Memory B cell (primary cell): ENCODE data around the gene KIF26A.

Experiments used
- ATAC-seq: fragments of 150-1000 bp; cut with Tn5 transposase; 2 replicates; pipeline ENCODE4 v1.10.0; 2021; ENCODE audit warnings: low read depth, mild to moderate bottlenecking, moderate library complexity
- DNase-seq, 2 donors: peaks; one replicate each; pipeline ENCODE4 v3.0.0; 2022; ENCODE audit warnings: low spot score in 2 of 2
- H3K27ac Mint-ChIP-seq: one replicate; pipeline ENCODE4 v1.8.0; 2022; ENCODE audit warnings: mild to moderate bottlenecking, moderate library complexity, mixed read lengths
- H3K27me3 Mint-ChIP-seq: one replicate; pipeline ENCODE4 v1.8.0; 2022; ENCODE audit warnings: mixed read lengths
- H3K36me3 Mint-ChIP-seq: one replicate; pipeline ENCODE4 v1.8.0; 2022; ENCODE audit warnings: mild to moderate bottlenecking, mixed read lengths
- H3K4me1 Mint-ChIP-seq: one replicate; pipeline ENCODE4 v1.8.0; 2022; ENCODE audit warnings: mixed read lengths
- H3K4me3 Mint-ChIP-seq: one replicate; pipeline ENCODE4 v1.8.0; 2022; ENCODE audit warnings: mild to moderate bottlenecking, moderate library complexity, mixed read lengths
- H3K9me3 Mint-ChIP-seq: one replicate; pipeline ENCODE4 v1.8.0; 2022; ENCODE audit warnings: mixed read lengths

Gene KIF26A

DNA sequence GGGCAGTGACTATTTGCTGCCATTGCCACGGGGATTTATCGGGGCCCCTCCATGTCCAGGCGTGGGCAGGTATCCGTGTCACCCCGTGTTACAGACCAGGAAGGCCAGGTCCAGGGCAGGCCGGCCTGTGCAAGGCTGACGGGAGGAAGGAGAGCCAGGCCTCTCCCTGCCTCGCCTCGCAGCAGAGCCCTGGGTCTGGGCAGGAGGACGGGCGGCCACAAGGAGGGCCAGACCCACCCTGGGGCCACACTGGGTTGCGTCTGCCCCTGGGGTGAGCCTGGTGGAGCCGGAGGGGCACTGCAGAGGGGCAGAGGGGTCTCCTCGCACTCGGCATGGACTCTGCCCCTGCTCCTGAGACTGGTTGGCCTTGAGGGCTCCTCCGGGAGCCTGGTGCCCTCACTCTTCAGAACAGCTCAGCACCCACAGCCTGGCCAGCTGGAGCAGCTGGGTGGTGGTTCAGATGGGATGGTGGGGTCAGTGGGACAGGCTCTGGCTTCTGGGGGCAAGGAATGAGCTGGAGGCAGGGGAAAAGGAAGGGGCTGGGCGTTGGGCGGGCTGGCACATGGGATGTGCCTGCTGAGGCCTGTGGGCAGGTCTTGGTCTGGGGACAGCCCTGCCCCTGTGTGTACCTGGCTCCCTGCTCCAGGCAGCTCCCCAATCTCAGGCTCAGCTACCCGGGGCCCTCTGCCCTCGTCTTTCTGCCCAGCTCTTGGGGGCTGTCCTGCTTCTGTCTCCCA lies 53.9 kb downstream of the KIF26A start:
- Mint-ChIP-seq H3K27ac (no peak overlapping the region), H3K36me3 (no peaks in the 10 kb centered on the region), H3K4me1 (peaks cover 6% of the 10 kb centered on the region), H3K27me3 (no peaks in the 10 kb centered on the region), H3K9me3 (no peaks in the 10 kb centered on the region), H3K4me3 (no peak overlapping the region)
- no peak for DNase-seq
- no peak for ATAC-seq

DNA sequence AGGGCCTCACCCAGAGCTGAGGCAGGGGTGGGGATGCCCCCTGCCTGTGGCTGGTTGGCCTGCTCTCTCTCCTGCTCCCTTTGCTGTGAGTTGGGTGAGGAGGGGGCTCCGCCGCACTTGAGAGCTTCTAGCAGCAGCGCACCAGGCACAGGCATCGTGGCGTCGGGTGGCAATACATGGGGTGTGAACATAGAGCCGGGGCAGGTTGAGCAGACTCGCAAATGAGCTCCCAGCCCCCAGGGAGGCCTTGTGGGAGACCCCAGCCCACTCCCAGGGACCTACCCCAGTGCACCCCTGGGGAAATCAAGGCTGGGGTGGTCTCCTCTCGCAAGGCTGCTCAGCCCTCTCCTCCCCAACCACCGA lies 54.5 kb downstream of the KIF26A start:
- H3K27me3 Mint-ChIP-seq: no peaks in the 10 kb centered on the region
- no peak overlapping the region for H3K4me3 Mint-ChIP-seq
- H3K27ac Mint-ChIP-seq: no peak overlapping the region
- ATAC-seq (no peak), DNase-seq (no peak)
- H3K9me3 Mint-ChIP-seq: no peaks in the 10 kb centered on the region
- no peaks in the 10 kb centered on the region for H3K36me3 Mint-ChIP-seq
- peaks cover 6% of the 10 kb centered on the region for H3K4me1 Mint-ChIP-seq

DNA sequence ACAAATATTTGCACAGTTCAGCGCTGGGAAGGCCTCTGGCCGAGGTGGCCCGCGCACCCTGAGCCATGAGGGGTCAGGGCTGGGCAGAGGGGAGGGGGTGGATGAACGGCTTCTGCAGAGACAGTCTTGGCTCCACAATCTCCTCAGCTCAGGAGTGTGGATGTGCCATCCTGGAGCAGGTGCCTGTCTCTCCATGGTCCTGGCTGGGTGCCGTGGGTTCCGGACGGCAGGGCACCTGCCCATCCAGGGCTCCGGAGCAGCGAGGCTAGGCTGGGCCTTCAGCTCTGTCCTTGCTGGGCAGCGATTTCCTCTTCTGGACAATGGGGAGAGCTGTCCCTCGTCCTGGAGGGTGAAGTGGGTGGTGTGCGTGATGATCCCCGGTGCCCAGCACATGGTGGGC lies 55.6 kb downstream of the KIF26A start:
- Mint-ChIP-seq H3K9me3 (no peaks in the 10 kb centered on the region), H3K27ac (no peak overlapping the region), H3K4me1 (peaks cover 6% of the 10 kb centered on the region), H3K4me3 (no peak overlapping the region), H3K36me3 (no peaks in the 10 kb centered on the region), H3K27me3 (no peaks in the 10 kb centered on the region)
- DNase-seq: no peak
- no peak for ATAC-seq

DNA sequence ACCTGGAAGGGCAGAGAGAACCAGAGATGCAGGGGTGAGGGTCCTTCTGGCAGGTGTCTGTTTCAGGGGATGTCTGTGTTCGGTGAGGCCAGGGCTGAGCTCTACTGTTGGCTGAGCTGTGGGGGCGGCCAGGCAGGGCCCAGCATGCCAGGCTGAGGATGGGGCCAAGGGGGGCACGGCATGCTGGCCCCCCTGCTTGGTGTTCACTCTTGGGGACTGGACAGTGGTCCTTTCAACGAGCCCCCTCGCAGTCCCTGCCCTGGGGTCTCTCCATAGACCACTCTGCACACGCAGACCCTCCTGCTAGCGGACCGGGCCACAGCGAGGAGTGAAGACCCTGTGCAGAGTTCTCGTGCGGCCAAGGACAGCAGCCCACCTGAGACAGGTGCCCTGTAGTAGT lies 56.3 kb downstream of the KIF26A start:
- Mint-ChIP-seq H3K36me3 (no peaks in the 10 kb centered on the region), H3K27me3 (no peaks in the 10 kb centered on the region), H3K9me3 (no peaks in the 10 kb centered on the region), H3K4me1 (peaks cover 6% of the 10 kb centered on the region), H3K4me3 (no peak overlapping the region), H3K27ac (no peak overlapping the region)
- ATAC-seq (no peak), DNase-seq (no peak)

DNA sequence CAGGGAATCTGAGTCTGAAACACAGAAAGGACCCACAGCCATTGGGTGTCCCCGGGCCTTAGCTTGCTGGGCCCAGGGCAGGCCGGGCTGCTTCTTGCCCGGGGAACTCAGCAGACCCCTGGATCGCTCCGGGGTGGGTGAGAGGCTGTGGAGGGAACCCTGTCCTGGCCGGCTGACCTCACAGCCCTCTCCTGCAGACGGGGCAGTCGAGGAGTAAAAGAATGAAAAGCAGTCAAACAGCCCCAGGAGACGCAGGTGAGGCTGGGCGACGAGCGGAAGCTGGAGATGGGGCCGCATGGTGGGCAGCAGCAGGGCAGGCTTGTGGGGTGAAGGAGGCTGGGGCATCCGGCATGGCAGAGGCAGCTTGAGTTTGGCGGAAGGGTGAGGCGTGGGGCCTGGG lies 57.0 kb downstream of the KIF26A start:
- no peaks in the 10 kb centered on the region for H3K36me3 Mint-ChIP-seq
- H3K4me1 Mint-ChIP-seq: peaks cover 6% of the 10 kb centered on the region
- no peak overlapping the region for H3K27ac Mint-ChIP-seq
- no peak overlapping the region for H3K4me3 Mint-ChIP-seq
- no peaks in the 10 kb centered on the region for H3K27me3 Mint-ChIP-seq
- H3K9me3 Mint-ChIP-seq: no peaks in the 10 kb centered on the region
- ATAC-seq (no peak), DNase-seq (no peak)

DNA sequence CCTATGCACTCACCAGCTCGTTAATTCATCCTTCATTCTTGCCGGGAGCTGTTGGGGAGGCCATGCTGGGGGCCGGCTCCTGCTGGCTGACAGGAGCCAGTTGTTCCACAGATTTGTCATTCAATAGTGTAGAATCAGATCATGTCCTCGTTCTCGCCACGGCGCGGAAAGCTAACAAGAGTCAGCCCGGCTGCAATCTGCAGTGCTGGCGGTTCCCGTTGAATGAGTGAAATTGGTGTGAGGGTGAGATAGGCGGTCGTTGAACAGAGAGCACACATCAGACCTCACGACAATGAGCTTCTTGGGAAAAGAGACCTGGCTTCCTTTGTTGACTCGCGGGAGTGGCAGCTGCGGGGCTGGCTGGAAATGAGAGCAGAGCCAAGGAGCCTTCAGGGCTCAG lies 57.5 kb downstream of the KIF26A start:
- no peak for DNase-seq
- no peak overlapping the region for H3K4me3 Mint-ChIP-seq
- no peaks in the 10 kb centered on the region for H3K36me3 Mint-ChIP-seq
- no peak for ATAC-seq
- H3K27me3 Mint-ChIP-seq: no peaks in the 10 kb centered on the region
- no peaks in the 10 kb centered on the region for H3K9me3 Mint-ChIP-seq
- H3K27ac Mint-ChIP-seq: no peak overlapping the region
- peaks cover 6% of the 10 kb centered on the region for H3K4me1 Mint-ChIP-seq

DNA sequence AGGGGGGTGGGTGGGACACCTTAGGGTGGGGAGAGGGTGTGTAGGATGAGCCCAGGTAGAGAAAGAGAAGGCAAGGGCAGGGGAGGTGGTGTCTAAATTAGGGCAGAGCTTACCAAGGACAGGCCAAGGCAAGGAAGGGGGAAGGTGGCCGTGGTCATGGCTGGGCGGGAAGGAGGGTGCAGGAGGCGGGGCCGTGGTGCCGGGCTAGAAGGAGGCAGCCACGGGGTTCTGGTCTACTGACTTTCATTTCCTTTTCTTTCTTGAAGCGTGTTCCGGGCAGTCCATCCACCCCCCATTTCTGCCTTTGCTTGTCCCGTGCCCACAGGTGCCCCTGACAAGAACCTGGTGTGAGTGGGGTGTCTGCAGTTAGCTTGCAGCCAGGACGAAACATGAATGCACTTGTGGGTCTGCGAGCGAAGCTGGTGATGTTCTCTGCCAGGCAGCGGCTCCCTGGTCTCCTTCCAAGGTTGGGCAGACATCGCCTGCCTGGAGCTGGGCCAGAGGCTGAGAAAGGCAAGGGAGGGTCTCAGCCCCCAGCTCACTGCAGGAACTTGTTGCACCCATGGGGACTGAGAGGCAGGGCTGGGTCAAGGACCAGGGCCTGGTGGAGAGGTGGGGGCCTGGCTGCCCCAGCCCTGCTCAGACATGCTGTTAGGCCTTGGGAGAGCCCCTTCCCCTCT lies 58.2 kb downstream of the KIF26A start:
- H3K9me3 Mint-ChIP-seq: no peaks in the 10 kb centered on the region
- no peaks in the 10 kb centered on the region for H3K36me3 Mint-ChIP-seq
- DNase-seq: no peak
- no peaks in the 10 kb centered on the region for H3K27me3 Mint-ChIP-seq
- peaks cover 6% of the 10 kb centered on the region for H3K4me1 Mint-ChIP-seq
- ATAC-seq: peak; percentile 60
- no peak overlapping the region for H3K4me3 Mint-ChIP-seq
- H3K27ac Mint-ChIP-seq: no peak overlapping the region

DNA sequence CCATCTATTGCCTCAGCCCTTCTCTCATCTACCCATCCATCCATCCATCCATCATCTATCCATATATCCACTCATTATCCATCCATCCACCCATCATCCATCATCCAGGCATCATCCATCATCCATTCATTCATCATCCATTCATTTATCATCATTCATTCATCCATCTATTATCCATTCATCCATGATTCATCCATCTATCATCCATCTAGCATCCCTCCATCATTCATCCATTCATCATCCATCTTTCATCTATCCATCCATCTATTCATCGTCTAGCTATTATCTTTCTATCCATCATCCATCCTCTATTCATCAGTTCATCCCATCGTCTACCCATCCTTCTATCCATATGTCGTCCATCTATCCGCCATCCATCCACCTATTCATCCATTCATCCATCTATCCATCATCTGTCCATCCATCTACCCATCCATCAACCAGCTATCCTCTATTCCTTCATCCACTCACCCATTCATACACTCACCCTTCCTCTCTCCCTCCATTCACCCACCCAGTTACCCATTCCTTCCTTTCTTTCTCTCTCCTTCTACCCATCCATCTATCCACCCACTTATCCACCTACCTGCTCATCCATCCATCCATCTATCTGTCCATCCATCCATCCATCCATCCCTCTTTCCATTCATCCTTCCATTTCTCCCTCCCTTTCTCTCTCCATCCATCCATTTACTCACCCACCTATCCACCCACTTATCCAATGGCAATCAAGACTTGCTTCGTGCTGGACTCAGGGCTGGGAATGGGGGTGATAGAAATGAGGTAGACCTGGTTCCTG lies 59.3 kb downstream of the KIF26A start:
- DNase-seq (no peak), ATAC-seq (no peak)
- peaks cover 6% of the 10 kb centered on the region for H3K4me1 Mint-ChIP-seq
- H3K9me3 Mint-ChIP-seq: no peaks in the 10 kb centered on the region
- H3K4me3 Mint-ChIP-seq: no peak overlapping the region
- H3K36me3 Mint-ChIP-seq: no peaks in the 10 kb centered on the region
- no peak overlapping the region for H3K27ac Mint-ChIP-seq
- H3K27me3 Mint-ChIP-seq: no peaks in the 10 kb centered on the region

DNA sequence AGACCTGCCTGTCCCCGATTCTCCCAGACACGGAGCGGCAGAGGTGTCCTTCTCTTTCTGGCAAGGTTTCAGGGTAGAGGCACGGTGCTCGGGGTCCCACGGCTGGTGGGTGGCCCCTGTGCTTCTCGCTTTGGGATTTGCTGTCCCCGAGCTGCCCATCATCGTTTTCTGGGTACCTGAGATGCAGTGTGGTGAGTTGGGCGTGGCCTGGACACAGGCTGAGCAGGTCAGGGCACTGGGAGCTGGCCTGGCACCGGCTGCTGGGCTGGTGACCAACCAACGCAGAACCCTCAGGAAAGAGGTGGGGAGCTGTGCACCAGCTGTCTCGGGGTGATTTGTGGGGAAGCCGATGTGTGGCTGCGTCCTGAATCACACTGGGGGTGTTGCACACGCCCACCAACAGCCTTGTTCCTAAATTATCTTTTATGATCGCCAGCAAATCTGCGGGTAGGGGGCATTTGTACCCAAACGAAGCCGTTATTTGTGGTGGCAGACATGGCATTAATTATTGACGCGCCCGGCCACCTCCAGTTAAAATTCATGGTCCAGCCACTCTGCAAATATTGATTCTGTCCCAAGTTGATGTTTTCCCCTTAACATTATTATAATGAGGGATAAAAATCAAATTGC lies 61.0 kb downstream of the KIF26A start:
- no peak for DNase-seq
- Mint-ChIP-seq H3K27me3 (no peaks in the 10 kb centered on the region), H3K9me3 (no peaks in the 10 kb centered on the region), H3K36me3 (no peaks in the 10 kb centered on the region), H3K4me1 (peaks cover 6% of the 10 kb centered on the region), H3K4me3 (no peak overlapping the region), H3K27ac (no peak overlapping the region)
- no peak for ATAC-seq

DNA sequence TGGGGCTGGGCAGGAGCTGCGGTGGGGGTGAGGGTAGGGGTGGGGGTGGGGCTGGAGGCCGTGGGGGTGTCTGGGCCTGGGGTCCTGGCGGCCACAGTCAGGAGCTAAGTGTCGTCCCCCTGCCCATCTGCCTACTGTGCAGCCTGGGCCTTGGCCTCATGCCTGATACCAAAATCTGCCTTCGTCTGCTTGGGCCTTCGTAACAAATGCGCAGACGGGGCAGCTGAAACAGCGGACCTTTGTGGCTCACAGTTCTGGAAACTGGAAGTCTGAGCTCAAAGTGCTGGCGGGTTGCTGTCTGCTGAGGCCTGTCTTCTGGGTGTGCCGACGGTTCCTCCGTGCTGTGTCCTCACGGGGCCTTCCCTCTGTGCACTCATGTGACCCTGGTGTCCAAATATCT lies 61.7 kb downstream of the KIF26A start:
- no peaks in the 10 kb centered on the region for H3K9me3 Mint-ChIP-seq
- no peak overlapping the region for H3K27ac Mint-ChIP-seq
- DNase-seq: no peak
- ATAC-seq: no peak
- no peak overlapping the region for H3K4me3 Mint-ChIP-seq
- no peaks in the 10 kb centered on the region for H3K36me3 Mint-ChIP-seq
- H3K4me1 Mint-ChIP-seq: peaks cover 6% of the 10 kb centered on the region
- H3K27me3 Mint-ChIP-seq: no peaks in the 10 kb centered on the region

DNA sequence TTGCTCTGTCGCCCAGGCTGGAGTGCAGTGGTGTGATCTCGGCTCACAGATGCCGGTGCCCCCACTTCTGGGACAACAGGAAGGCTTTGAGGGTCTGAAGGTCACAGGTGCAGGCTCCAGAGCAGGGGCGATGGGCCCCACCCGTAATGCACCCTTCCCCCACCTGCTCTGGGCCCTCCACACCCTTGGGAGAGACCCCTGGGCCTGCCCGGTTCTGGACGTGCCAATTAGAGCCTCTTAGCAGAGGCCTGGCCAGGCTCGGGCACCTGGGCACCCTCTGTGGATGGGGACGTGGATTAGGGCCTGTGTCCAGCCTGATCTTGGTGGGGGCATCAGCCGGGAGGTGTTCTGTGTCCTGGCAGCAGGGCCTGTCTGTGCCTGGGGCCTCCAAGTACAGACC lies 62.2 kb downstream of the KIF26A start:
- H3K27ac Mint-ChIP-seq: no peak overlapping the region
- H3K36me3 Mint-ChIP-seq: no peaks in the 10 kb centered on the region
- H3K4me1 Mint-ChIP-seq: peaks cover 6% of the 10 kb centered on the region
- DNase-seq: no peak
- no peaks in the 10 kb centered on the region for H3K9me3 Mint-ChIP-seq
- no peak overlapping the region for H3K4me3 Mint-ChIP-seq
- no peak for ATAC-seq
- H3K27me3 Mint-ChIP-seq: no peaks in the 10 kb centered on the region

DNA sequence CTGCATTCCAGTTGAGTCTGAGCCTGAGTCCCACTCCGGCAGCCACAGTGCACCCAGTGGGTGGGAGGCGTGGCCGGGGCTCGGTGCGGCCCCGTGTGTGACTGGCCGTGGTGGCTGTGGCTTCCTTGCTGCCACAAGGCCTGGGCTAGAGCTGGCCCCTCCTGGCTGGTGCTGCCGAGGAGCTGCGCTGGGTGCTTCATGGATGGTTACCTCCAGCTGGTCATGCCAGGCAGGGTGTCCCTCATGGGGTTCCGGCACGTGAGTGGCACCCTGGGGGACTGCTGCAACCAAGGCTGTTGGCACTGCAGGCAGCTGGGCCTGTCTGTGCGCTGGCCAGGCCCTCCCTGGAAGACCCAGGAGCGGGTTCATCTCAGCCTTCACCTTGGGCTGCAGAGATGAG lies 62.7 kb downstream of the KIF26A start:
- no peak overlapping the region for H3K4me3 Mint-ChIP-seq
- no peaks in the 10 kb centered on the region for H3K27me3 Mint-ChIP-seq
- no peaks in the 10 kb centered on the region for H3K9me3 Mint-ChIP-seq
- H3K4me1 Mint-ChIP-seq: peaks cover 3% of the 10 kb centered on the region
- no peak overlapping the region for H3K27ac Mint-ChIP-seq
- ATAC-seq (no peak), DNase-seq (no peak)
- H3K36me3 Mint-ChIP-seq: no peaks in the 10 kb centered on the region

DNA sequence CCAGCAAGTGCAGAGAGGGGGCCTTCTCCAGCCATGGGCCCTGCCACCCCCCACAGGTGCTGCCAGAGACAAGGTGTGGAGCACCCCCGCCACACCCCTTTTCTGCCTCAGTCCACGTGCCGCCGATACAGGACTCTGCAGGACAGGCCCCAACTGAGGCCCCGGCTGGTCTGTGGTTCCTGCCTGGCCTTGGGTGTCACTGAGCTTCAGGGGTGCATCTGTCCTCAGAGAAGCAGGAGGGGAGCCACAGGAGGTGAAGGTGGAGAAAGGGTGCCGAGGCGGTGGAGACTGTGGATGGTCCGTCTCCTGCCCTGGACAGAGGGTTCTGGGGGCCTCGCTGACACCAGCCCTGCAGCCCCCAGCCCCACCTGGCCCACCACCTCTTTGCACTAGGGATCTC lies 63.1 kb downstream of the KIF26A start:
- Mint-ChIP-seq H3K4me3 (no peak overlapping the region), H3K4me1 (peaks cover 3% of the 10 kb centered on the region), H3K27ac (no peak overlapping the region), H3K27me3 (peaks cover under 1% of the 10 kb centered on the region), H3K9me3 (no peaks in the 10 kb centered on the region), H3K36me3 (no peaks in the 10 kb centered on the region)
- DNase-seq: no peak
- ATAC-seq: no peak
